H9 (cell line): Measurements from ENCODE around the gene CDC20. TPM values are rescaled to one million over a fixed set of nuclear protein-coding genes. Genes with fewer than 3 reads are reported as not detected.

ENCODE experiments used
- DNase-seq: peaks from one replicate; pipeline ENCODE4 v3.0.0-alpha.2; 2017
- H2AFZ ChIP-seq: one replicate; pipeline ENCODE4 v1.6.1; 2013; ENCODE audit warnings: mild to moderate bottlenecking, low read length, control low read depth, moderate library complexity
- H2AK5ac ChIP-seq: 2 replicates; pipeline ENCODE4 v1.6.1; 2013; ENCODE audit warnings: low read length, control low read depth, mixed read lengths; ENCODE audit not compliant: insufficient read length
- H2BK120ac ChIP-seq: one replicate; pipeline ENCODE4 v1.6.1; 2013; ENCODE audit warnings: low read depth, mild to moderate bottlenecking, low read length, control low read depth, inconsistent platforms; ENCODE audit not compliant: poor library complexity, severe bottlenecking
- H2BK12ac ChIP-seq: 2 replicates; pipeline ENCODE4 v1.6.1; 2013; ENCODE audit warnings: low read length, control low read depth, mixed read lengths, low read depth; ENCODE audit not compliant: insufficient read length
- H2BK15ac ChIP-seq: 2 replicates; pipeline ENCODE4 v1.6.1; 2013; ENCODE audit warnings: low read depth, low read length, control low read depth
- H2BK20ac ChIP-seq: one replicate; pipeline ENCODE4 v1.6.1; 2013; ENCODE audit warnings: low read depth, mild to moderate bottlenecking, low read length, control low read depth, inconsistent platforms; ENCODE audit not compliant: poor library complexity, severe bottlenecking
- H2BK5ac ChIP-seq: 2 replicates; pipeline ENCODE4 v1.6.1; 2013; ENCODE audit warnings: low read length, control low read depth, mixed read lengths; ENCODE audit not compliant: insufficient read length
- H3K14ac ChIP-seq: 2 replicates; pipeline ENCODE4 v1.6.1; 2013; ENCODE audit warnings: low read length, control low read depth; ENCODE audit not compliant: insufficient read depth
- H3K18ac ChIP-seq: 2 replicates; pipeline ENCODE4 v1.6.1; 2013; ENCODE audit warnings: low read depth, mild to moderate bottlenecking, mixed read lengths, low read length, control low read depth; ENCODE audit not compliant: insufficient read length
- H3K23ac ChIP-seq: 2 replicates; pipeline ENCODE4 v1.6.1; 2013; ENCODE audit warnings: low read length, control low read depth, mixed read lengths, low read depth; ENCODE audit not compliant: insufficient read length
- H3K23me2 ChIP-seq: 2 replicates; pipeline ENCODE4 v1.6.1; 2013; ENCODE audit warnings: low read depth, mild to moderate bottlenecking, mixed read lengths, low read length, control low read depth; ENCODE audit not compliant: insufficient read length, poor library complexity, severe bottlenecking
- H3K27ac ChIP-seq: 2 replicates; pipeline ENCODE4 v1.5.1; 2013; ENCODE audit warnings: low read length, control low read depth, mixed read lengths, low read depth; ENCODE audit not compliant: insufficient read length
- H3K27me3 ChIP-seq: 2 replicates; pipeline ENCODE4 v1.6.1; 2013; ENCODE audit warnings: low read length, control low read depth, inconsistent platforms; ENCODE audit not compliant: insufficient read depth
- H3K4ac ChIP-seq: 2 replicates; pipeline ENCODE4 v1.6.1; 2013; ENCODE audit warnings: low read depth, mild to moderate bottlenecking, control low read depth, inconsistent platforms, low read length, moderate library complexity
- H3K4me1 ChIP-seq: 2 replicates; pipeline ENCODE4 v1.6.1; 2013; ENCODE audit warnings: low read length, control low read depth, inconsistent platforms; ENCODE audit not compliant: insufficient read depth
- H3K4me2 ChIP-seq: 2 replicates; pipeline ENCODE4 v1.6.1; 2013; ENCODE audit warnings: low read length, control low read depth, mixed read lengths; ENCODE audit not compliant: insufficient read length, insufficient read depth
- H3K56ac ChIP-seq: 2 replicates; pipeline ENCODE4 v1.6.1; 2013; ENCODE audit warnings: low read depth, mild to moderate bottlenecking, mixed read lengths, low read length, control low read depth; ENCODE audit not compliant: insufficient read length
- H3K79me1 ChIP-seq: 2 replicates; pipeline ENCODE4 v1.6.1; 2013; ENCODE audit warnings: low read depth, mild to moderate bottlenecking, moderate library complexity, low read length, control low read depth, inconsistent platforms; ENCODE audit not compliant: insufficient read depth, poor library complexity, severe bottlenecking
- H3K79me2 ChIP-seq: 2 replicates; pipeline ENCODE4 v1.6.1; 2013; ENCODE audit warnings: low read length, control low read depth, inconsistent platforms; ENCODE audit not compliant: insufficient read depth
- H3K9ac ChIP-seq: 2 replicates; pipeline ENCODE4 v1.6.1; 2013; ENCODE audit warnings: low read length, control low read depth, mixed read lengths; ENCODE audit not compliant: insufficient read length; ENCODE audit errors: extremely low read depth
- H3K9me3 ChIP-seq: one replicate; pipeline ENCODE4 v1.6.1; 2013; ENCODE audit warnings: low read depth, low read length, inconsistent platforms; ENCODE audit not compliant: control insufficient read depth
- H3T11ph ChIP-seq: one replicate; pipeline ENCODE4 v1.6.1; 2013; ENCODE audit warnings: mild to moderate bottlenecking, low read length, control low read depth, inconsistent platforms
- H4K20me1 ChIP-seq: one replicate; pipeline ENCODE4 v1.6.1; 2013; ENCODE audit not compliant: control insufficient read depth, insufficient read length, insufficient read depth
- H4K5ac ChIP-seq: 2 replicates; pipeline ENCODE4 v1.6.1; 2013; ENCODE audit warnings: low read depth, mild to moderate bottlenecking, mixed read lengths, low read length, control low read depth; ENCODE audit not compliant: insufficient read length
- H4K8ac ChIP-seq: replicated peaks from 2 replicates; pipeline ENCODE4 v1.6.1; 2013; ENCODE audit warnings: low read length, control low read depth, mixed read lengths, low read depth; ENCODE audit not compliant: insufficient read length
- H4K91ac ChIP-seq: 2 replicates; pipeline ENCODE4 v1.6.1; 2013; ENCODE audit warnings: low read depth, mild to moderate bottlenecking, moderate library complexity, mixed read lengths, low read length, control low read depth; ENCODE audit not compliant: insufficient read length
- H3K27ac Mint-ChIP-seq, 3 experiments: 2 replicates in 2 of 3; 3 replicates in 1 of 3; pipeline ENCODE4 v1.8.0; 2020 to 2021; ENCODE audit warnings: mixed read lengths in 3 of 3, mild to moderate bottlenecking in 1 of 3, moderate library complexity in 1 of 3
- H3K27me3 Mint-ChIP-seq: 2 replicates; pipeline ENCODE4 v1.8.0; 2021; ENCODE audit warnings: low read depth, mild to moderate bottlenecking, moderate library complexity, mixed read lengths
- H3K36me3 Mint-ChIP-seq, 3 experiments: 2 replicates in 2 of 3; 3 replicates in 1 of 3; pipeline ENCODE4 v1.8.0; 2020 to 2021; ENCODE audit warnings: low read depth in 3 of 3, mixed read lengths in 3 of 3; ENCODE audit not compliant: insufficient read depth in 1 of 3
- H3K4me1 Mint-ChIP-seq, 2 experiments: 2 replicates each; pipeline ENCODE4 v1.8.0; 2020; ENCODE audit warnings: mixed read lengths in 2 of 2
- H3K4me3 Mint-ChIP-seq, 2 experiments: 2 replicates in 1 of 2; 3 replicates in 1 of 2; pipeline ENCODE4 v1.8.0; 2020 to 2021; ENCODE audit warnings: mild to moderate bottlenecking in 2 of 2, mixed read lengths in 2 of 2, moderate library complexity in 1 of 2
- H3K9me3 Mint-ChIP-seq, 2 experiments: 2 replicates in 1 of 2; 3 replicates in 1 of 2; pipeline ENCODE4 v1.8.0; 2020; ENCODE audit warnings: mild to moderate bottlenecking in 2 of 2, mixed read lengths in 2 of 2, moderate library complexity in 1 of 2
- CTCF ChIP-seq: fragments of 200-600 bp; sonication (generic); conservative IDR thresholded peaks from 3 replicates; pipeline ENCODE4 v1.8.0; 2021; ENCODE audit warnings: antibody characterized with exemption, mild to moderate bottlenecking
- WGBS: extraction: QIAGEN DNeasy Blood & Tissue Kit; methylation state at CpG from one replicate; pipeline ENCODE4 v1.1.7; 2013; ENCODE audit warnings: missing lambda C conversion rate, low lambda C conversion rate, mixed read lengths; ENCODE audit not compliant: insufficient read length; ENCODE audit errors: extremely low coverage; 5-methylcytosine and 5-hydroxymethylcytosine counted together
- total RNA-seq: library from RNA; stranded (reverse); gene quantifications from 2 replicates; pipeline ENCODE4 v1.2.1, GENCODE V29; 2021

The CDC20 gene
- total RNA-seq, 1 experiment from 2014 or later = 246 TPM

DNA sequence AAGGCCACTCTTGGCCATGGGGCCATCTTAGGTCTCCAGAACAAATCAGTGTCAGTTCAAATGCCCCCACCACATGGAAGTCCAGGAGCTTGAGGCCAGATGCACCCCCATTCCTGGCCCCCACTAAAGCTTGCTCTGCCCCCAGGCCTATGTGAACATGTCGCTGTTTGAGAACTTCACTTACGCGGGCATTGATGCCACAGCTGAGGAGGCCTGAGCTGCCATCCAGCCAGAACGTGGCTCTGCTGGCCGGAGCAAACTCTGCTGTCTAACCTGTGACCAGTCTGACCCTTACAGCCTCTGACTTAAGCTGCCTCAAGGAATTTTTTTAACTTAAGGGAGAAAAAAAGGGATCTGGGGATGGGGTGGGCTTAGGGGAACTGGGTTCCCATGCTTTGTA is 36.3 kb upstream of the CDC20 start:
- no peaks in the 10 kb centered on the region for H3K9me3 ChIP-seq
- TF ChIP-seq CTCF = no peak

More for the DNA sequence above, 36.3 kb upstream of the CDC20 start:
- no peak overlapping the region for H3K4ac ChIP-seq
- DNase-seq = no peak
- Mint-ChIP-seq H3K4me1 (peaks cover 16% of the 10 kb centered on the region in 2 experiments), H3K27me3 (no peaks in the 10 kb centered on the region; the same call in none of the 2 replicates), H3K36me3 (peaks cover 0 to under 1% (median 0%) of the 10 kb centered on the region in 3 experiments; a peak in 3 of 7 replicates), H3K27ac (no peak overlapping the region), H3K4me3 (no peak overlapping the region), H3K9me3 (peaks cover 15 to 19% of the 10 kb centered on the region in 2 experiments)
- H3K9ac ChIP-seq = no peak overlapping the region
- H3K79me1 ChIP-seq = no peaks in the 10 kb centered on the region
- no peaks in the 10 kb centered on the region for H3K23me2 ChIP-seq
- H3K27me3 ChIP-seq = no peaks in the 10 kb centered on the region
- no peak overlapping the region for H4K91ac ChIP-seq
- WGBS = no CpG with 5 or more reads among the region's 5 CpGs
- H3K23ac ChIP-seq = no peak overlapping the region
- no peak overlapping the region for H3K56ac ChIP-seq
- H2BK15ac ChIP-seq = no peak overlapping the region; the same call in 1 of the 2 replicates
- no peak overlapping the region for H3K18ac ChIP-seq
- no peak overlapping the region for H3T11ph ChIP-seq
- no peak overlapping the region for H3K14ac ChIP-seq
- H2BK120ac ChIP-seq = no peak overlapping the region
- H4K8ac ChIP-seq = no peak overlapping the region
- no peak overlapping the region for H3K27ac ChIP-seq
- H2AK5ac ChIP-seq = no peak overlapping the region
- H2AFZ ChIP-seq = no peak overlapping the region
- H2BK12ac ChIP-seq = no peak overlapping the region
- no peak overlapping the region for H3K4me2 ChIP-seq
- no peak overlapping the region for H4K5ac ChIP-seq
- no peaks in the 10 kb centered on the region for H4K20me1 ChIP-seq
- H3K79me2 ChIP-seq = no peaks in the 10 kb centered on the region
- H3K4me1 ChIP-seq = no peaks in the 10 kb centered on the region
- no peak overlapping the region for H2BK20ac ChIP-seq
- no peak overlapping the region for H2BK5ac ChIP-seq
